ENCODE results near the gene BMP2K. TPM values are rescaled to one million over a fixed set of nuclear protein-coding genes. Genes with fewer than 3 reads are reported as not detected.

The BMP2K gene
- total and polyA plus RNA-seq, 2 experiments from 2014 or later: 8.2 to 32.5 TPM

GRCh38 chr4:78824001-78824400 is 47.9 kb downstream of the BMP2K start:
- Histone ChIP-seq H3K79me2 (replicated peaks; ENCODE audit: insufficient read depth) (peaks cover 42% of the 10 kb centered on the region), H2AFZ (no peak overlapping the region), H3K9me2 (ENCODE audit: insufficient read depth) (no peaks in the 10 kb centered on the region), H4K20me1 (replicated peaks; ENCODE audit: insufficient read depth) (0 out of 2 replicates have a peak, but pooled peaks cover 3% of the 10 kb centered on the region), H3K4me1 (ENCODE audit: insufficient read depth) (no peaks in the 10 kb centered on the region), H3K4me2 (no peak overlapping the region), H3K4me3 (no peak overlapping the region), H3K27me3 (ENCODE audit: insufficient read depth) (no peaks in the 10 kb centered on the region), H3K27ac (ENCODE audit: low read depth) (no peak overlapping the region), H3K36me3 (ENCODE audit: insufficient read depth) (no peaks in the 10 kb centered on the region), H3F3A (replicated peaks; ENCODE audit: low read depth) (no peaks in the 10 kb centered on the region)
- Mint-ChIP-seq H3K36me3 (ENCODE audit: low read depth) (peaks cover 7% of the 10 kb centered on the region; the same call in 2 of the 3 replicates), H3K4me3 (no peak overlapping the region), H3K27ac (no peak overlapping the region), H3K9me3 (no peaks in the 10 kb centered on the region), H3K27me3 (ENCODE audit: insufficient read depth, low read depth, poor library complexity) (no peaks in the 10 kb centered on the region), H3K4me1 (peaks cover 4% of the 10 kb centered on the region; the same call in 2 of the 3 replicates)
- ATAC-seq (no peak), DNase-seq (ENCODE audit: low spot score) (no peak)
- TF ChIP-seq REST (IDR thresholded peaks at IDR 0.05; ENCODE audit: unreplicated experiment) (no peak), STAT1 (IDR thresholded peaks at IDR 0.05; ENCODE audit: unreplicated experiment) (no peak), CREB1 (CRISPR knock-in tag; IDR thresholded peaks at IDR 0.05; ENCODE audit: low read depth) (no peak), EZH2phosphoT487 (IDR thresholded peaks at IDR 0.05; ENCODE audit: unreplicated experiment) (no peak), ZNF462 (CRISPR knock-in tag; IDR thresholded peaks at IDR 0.05) (no peak), NANOG (IDR thresholded peaks at IDR 0.05; ENCODE audit: borderline replicate concordance) (no peak), ZNF331 (CRISPR knock-in tag; IDR thresholded peaks at IDR 0.05; ENCODE audit: low read depth) (no peak), EZH2 (IDR thresholded peaks at IDR 0.05; ENCODE audit: low read depth, unreplicated experiment) (no peak), ZNF114 (CRISPR knock-in tag; IDR thresholded peaks at IDR 0.05) (no peak)
- TF ChIP-seq, protein P1, sequence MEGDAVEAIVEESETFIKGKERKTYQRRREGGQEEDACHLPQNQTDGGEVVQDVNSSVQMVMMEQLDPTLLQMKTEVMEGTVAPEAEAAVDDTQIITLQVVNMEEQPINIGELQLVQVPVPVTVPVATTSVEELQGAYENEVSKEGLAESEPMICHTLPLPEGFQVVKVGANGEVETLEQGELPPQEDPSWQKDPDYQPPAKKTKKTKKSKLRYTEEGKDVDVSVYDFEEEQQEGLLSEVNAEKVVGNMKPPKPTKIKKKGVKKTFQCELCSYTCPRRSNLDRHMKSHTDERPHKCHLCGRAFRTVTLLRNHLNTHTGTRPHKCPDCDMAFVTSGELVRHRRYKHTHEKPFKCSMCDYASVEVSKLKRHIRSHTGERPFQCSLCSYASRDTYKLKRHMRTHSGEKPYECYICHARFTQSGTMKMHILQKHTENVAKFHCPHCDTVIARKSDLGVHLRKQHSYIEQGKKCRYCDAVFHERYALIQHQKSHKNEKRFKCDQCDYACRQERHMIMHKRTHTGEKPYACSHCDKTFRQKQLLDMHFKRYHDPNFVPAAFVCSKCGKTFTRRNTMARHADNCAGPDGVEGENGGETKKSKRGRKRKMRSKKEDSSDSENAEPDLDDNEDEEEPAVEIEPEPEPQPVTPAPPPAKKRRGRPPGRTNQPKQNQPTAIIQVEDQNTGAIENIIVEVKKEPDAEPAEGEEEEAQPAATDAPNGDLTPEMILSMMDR (conservative IDR thresholded peaks at IDR 0.05; ENCODE audit: low read depth in 2 of 2): no peak

Measured in GM23338 (cell line).